B cell (primary cell): ENCODE results near the gene SP140. TPM values are rescaled to one million over a fixed set of nuclear protein-coding genes. Genes with fewer than 3 reads are reported as not detected.
A peak's percentile ranks its signal among the peaks of the same experiment; 100 is the strongest.

ENCODE experiments used
- ATAC-seq: fragments of 200-7000 bp; cut with Tn5 transposase; one replicate; pipeline ENCODE4 v1.10.0; 2021; ENCODE audit warnings: low read depth, mild to moderate bottlenecking, moderate number of reproducible peaks, moderate library complexity
- CTCF ChIA-PET: fragments of 350-600 bp; sonication (Branson Sonifier 250); formaldehyde crosslinking; loops from one replicate; lab custom pipeline; 2021; ENCODE audit warnings: antibody characterized with exemption, inconsistent platforms; lab: Charles Lee
- POLR2A ChIA-PET: fragments of 350-600 bp; sonication (Branson Sonifier 250); formaldehyde crosslinking; loops from one replicate; lab custom pipeline; 2021; ENCODE audit warnings: antibody characterized with exemption; lab: Charles Lee
- DNase-seq: peaks from one replicate; pipeline ENCODE4 v3.0.0; 2013
- H2AFZ ChIP-seq: 2 replicates; pipeline ENCODE4 v1.6.1; 2012; ENCODE audit warnings: mild to moderate bottlenecking, low read depth, low read length; ENCODE audit not compliant: insufficient read depth, poor library complexity, severe bottlenecking
- H3K27ac ChIP-seq, 2 donors: 1 replicate in 1 of 2; 2 replicates in 1 of 2; pipeline ENCODE4 v1.5.1; 2012 to 2013; ENCODE audit warnings: low read length in 2 of 2, mild to moderate bottlenecking in 2 of 2, moderate library complexity in 1 of 2
- H3K27me3 ChIP-seq, 4 experiments: fragments of 200-600 bp in 1 of 4; sonication (generic) in 1 of 4; replicated peaks in 1 of 4; 1 replicate in 2 of 4; 2 replicates in 2 of 4; pipeline versions ENCODE4 v1.6.1 to v1.7.0; 2013 to 2016; ENCODE audit warnings: low read length in 3 of 4, mild to moderate bottlenecking in 2 of 4, mixed read lengths in 1 of 4, moderate library complexity in 1 of 4; ENCODE audit not compliant: insufficient read depth in 4 of 4, control insufficient read depth in 3 of 4; ENCODE audit errors: control extremely low read depth in 1 of 4
- H3K36me3 ChIP-seq, 2 experiments: replicated peaks in 1 of 2; 1 replicate in 1 of 2; 2 replicates in 1 of 2; pipeline versions ENCODE4 v1.6.1 to v1.7.1; 2013; ENCODE audit warnings: low read length in 1 of 2; ENCODE audit not compliant: insufficient read depth in 2 of 2, control insufficient read depth in 1 of 2; ENCODE audit errors: control extremely low read depth in 1 of 2, extremely low read depth in 1 of 2
- H3K4me1 ChIP-seq, 2 donors: fragments of 200-600 bp in 1 of 2; sonication (generic) in 1 of 2; 1 replicate in 1 of 2; 2 replicates in 1 of 2; pipeline versions ENCODE4 v1.5.1 to v1.6.1; 2013 to 2017; ENCODE audit warnings: low read length in 2 of 2; ENCODE audit not compliant: control insufficient read depth in 2 of 2, insufficient read depth in 2 of 2
- H3K4me2 ChIP-seq: replicated peaks from 2 replicates; pipeline ENCODE3; 2012; ENCODE audit warnings: mild to moderate bottlenecking, low read depth, low read length; ENCODE audit not compliant: poor library complexity, severe bottlenecking
- H3K4me3 ChIP-seq, 5 experiments: fragments of 200-600 bp in 1 of 5; sonication (generic) in 1 of 5; 1 replicate in 3 of 5; 2 replicates in 2 of 5; pipeline versions ENCODE4 v1.5.1 to v1.7.0; 2011 to 2016; ENCODE audit warnings: low read length in 4 of 5, mild to moderate bottlenecking in 4 of 5, low read depth in 2 of 5, control low read depth in 1 of 5, moderate library complexity in 1 of 5; ENCODE audit not compliant: insufficient read depth in 1 of 5; ENCODE audit errors: control extremely low read depth in 1 of 5, extremely low read depth in 1 of 5
- H3K79me2 ChIP-seq: fragments of 200-600 bp; sonication (generic); one replicate; pipeline ENCODE4 v1.6.0; 2016; ENCODE audit warnings: low read length; ENCODE audit not compliant: control insufficient read depth, insufficient read depth
- H3K9ac ChIP-seq: fragments of 200-600 bp; sonication (generic); 2 replicates; pipeline ENCODE4 v1.6.1; 2017; ENCODE audit warnings: mild to moderate bottlenecking, low read length, moderate library complexity
- H3K9me3 ChIP-seq, 3 donors: one replicate each; pipeline versions ENCODE4 v1.6.1 to v1.7.1; 2013; ENCODE audit warnings: low read length in 2 of 3; ENCODE audit not compliant: control insufficient read depth in 2 of 3, insufficient read depth in 1 of 3; ENCODE audit errors: control extremely low read depth in 1 of 3
- H4K20me1 ChIP-seq: 2 replicates; pipeline ENCODE4 v1.6.0; 2012; ENCODE audit warnings: mild to moderate bottlenecking, low read length; ENCODE audit not compliant: insufficient read depth, control insufficient read depth, poor library complexity, severe bottlenecking
- H3K27ac Mint-ChIP-seq: one replicate; pipeline ENCODE4 v1.8.0; 2021; ENCODE audit warnings: mixed read lengths
- H3K27me3 Mint-ChIP-seq: one replicate; pipeline ENCODE4 v1.8.0; 2021; ENCODE audit warnings: mixed read lengths
- H3K4me1 Mint-ChIP-seq: one replicate; pipeline ENCODE4 v1.8.0; 2021; ENCODE audit warnings: mixed read lengths
- H3K4me3 Mint-ChIP-seq: one replicate; pipeline ENCODE4 v1.8.0; 2021; ENCODE audit warnings: mixed read lengths
- H3K9me3 Mint-ChIP-seq: one replicate; pipeline ENCODE4 v1.8.0; 2022; ENCODE audit warnings: mixed read lengths; ENCODE audit not compliant: insufficient read depth
- CTCF ChIP-seq: fragments of 200-600 bp; IDR thresholded peaks from one replicate; pipeline ENCODE4 v1.8.0; 2022; ENCODE audit warnings: antibody characterized with exemption, mild to moderate bottlenecking
- EZH2 ChIP-seq: IDR thresholded peaks from 2 replicates; pipeline ENCODE4 v1.6.1; 2012; ENCODE audit warnings: borderline replicate concordance, low read depth, mild to moderate bottlenecking, moderate library complexity, low read length; ENCODE audit not compliant: insufficient read depth, poor library complexity, severe bottlenecking
- WGBS: methylation state at CpG from one replicate; pipeline ENCODE4 v1.1.5; 2013; ENCODE audit warnings: missing lambda C conversion rate; ENCODE audit not compliant: insufficient coverage; 5-methylcytosine and 5-hydroxymethylcytosine counted together
- intact Hi-C: fragments of 100-400 bp; cut with micrococcal nuclease; formaldehyde crosslinking; loops from one replicate; pipeline ENCODE4 v1.10.0; 2022
- polyA plus RNA-seq: library from polyadenylated mRNA; depleted of rRNA; stranded (reverse); fragments of >200 nt; gene quantifications from 2 replicates; pipeline ENCODE4 v1.2.3, GENCODE V29; 2012
- total RNA-seq, 2 donors: library from RNA; stranded (reverse); fragments of 120-200 nt in 1 of 2; gene quantifications; 1 replicate in 1 of 2; 2 replicates in 1 of 2; pipeline versions ENCODE4 v1.2.3 to v1.2.4, GENCODE V29; 2013 to 2022

The SP140 gene
- total and polyA plus RNA-seq, 2 donors (not counting 1 experiment from before 2014, with no cell fraction given) = 78.7 to 411 TPM

GRCh38 chr2:230312638-230313037, 87.1 kb downstream of the SP140 start:
- Histone ChIP-seq H3K79me2 (no peaks in the 10 kb centered on the region), H3K4me2 (no peak overlapping the region), H3K4me3 (no peak overlapping the region), H2AFZ (no peak overlapping the region), H3K4me1 (peaks cover 6 to 20% of the 10 kb centered on the region in 2 donors), H3K9ac (no peak overlapping the region), H3K27me3 (no peaks in the 10 kb centered on the region), H3K36me3 (peaks cover 0 to 70% of the 10 kb centered on the region in 2 experiments), H3K9me3 (no peaks in the 10 kb centered on the region), H4K20me1 (no peaks in the 10 kb centered on the region), H3K27ac (peak overlapping the region in 1 of 2 donors; percentile 17)
- CTCF ChIA-PET = interaction anchor here (2.0 kb wide), 1 partner anchor 110 kb away, joined by 6 read pairs; no protein-coding TSS in a partner anchor
- DNase-seq (no peak), ATAC-seq (no peak)
- POLR2A ChIA-PET = no interaction called here
- Mint-ChIP-seq H3K4me1 (peaks cover 30% of the 10 kb centered on the region), H3K27ac (peak overlapping the region; percentile 32), H3K4me3 (no peak overlapping the region), H3K27me3 (no peaks in the 10 kb centered on the region), H3K9me3 (no peaks in the 10 kb centered on the region)
- intact Hi-C loops = no loop called here
- 100% methylated on average over 1 of the region's 2 CpGs for WGBS
- no peak for TF ChIP-seq EZH2
- no peak for TF ChIP-seq CTCF

- H3K4me1 Mint-ChIP-seq = peaks cover 64% of the 10 kb centered on the region
Observed at GRCh38 chr2:230317366-230317765, 91.8 kb downstream of the SP140 start.

More at GRCh38 chr2:230317366-230317765, 91.8 kb downstream of the SP140 start:
- H3K79me2 ChIP-seq = peaks cover 9% of the 10 kb centered on the region
- ChIA-PET CTCF (interaction anchor here (2.2 to 3.7 kb wide), 2 partner anchors 11 to 115 kb away, joined by 6 to 17 read pairs; no protein-coding TSS in a partner anchor), POLR2A (interaction anchor here (0.6 to 2.2 kb wide), 2 partner anchors 10 to 285 kb away, joined by 3 to 9 read pairs; partner anchors contain the start of gene SP140L)
- H3K27ac ChIP-seq = peak overlapping the region; percentile 79 to 86
- ATAC-seq (no peak), DNase-seq (no peak)
- no peaks in the 10 kb centered on the region for H3K9me3 Mint-ChIP-seq
- H3K27me3 ChIP-seq = no peaks in the 10 kb centered on the region
- H3K4me1 ChIP-seq = peaks cover 41 to 57% of the 10 kb centered on the region in 2 donors
- intact Hi-C loops = loop anchor here (5.0 kb wide), 2 partner anchors 50 to 295 kb away; no protein-coding TSS in a partner anchor
- H3K9me3 ChIP-seq = peaks cover 0 to 4% (median 0%) of the 10 kb centered on the region in 3 donors
- H3K27me3 Mint-ChIP-seq = no peaks in the 10 kb centered on the region
- H3K36me3 ChIP-seq = peaks cover 0 to 44% of the 10 kb centered on the region in 2 experiments
- H3K27ac Mint-ChIP-seq = peak overlapping the region; percentile 92
- WGBS = 100% methylated on average over 2 of the region's 3 CpGs
- H3K4me2 ChIP-seq = peak overlapping the region; percentile 76
- peak overlapping the region; percentile 50 for H3K9ac ChIP-seq
- no peak for TF ChIP-seq EZH2
- TF ChIP-seq CTCF = no peak
- no peak overlapping the region for H3K4me3 Mint-ChIP-seq
- H2AFZ ChIP-seq = no peak overlapping the region
- H3K4me3 ChIP-seq = no peak overlapping the region
- H4K20me1 ChIP-seq = no peaks in the 10 kb centered on the region
